WTC11 (cell line): ENCODE data around the gene ZNF609. TPM values are rescaled to one million over a fixed set of nuclear protein-coding genes. Genes with fewer than 3 reads are reported as not detected.

Experiments used
- ATAC-seq: fragments of 200-7000 bp; cut with Tn5 transposase; 2 replicates; pipeline ENCODE4 v1.10.0; 2021; ENCODE audit warnings: mild to moderate bottlenecking, moderate library complexity
- CTCF ChIA-PET: fragments of 300-600 bp; sonication (Branson Sonifier 250); formaldehyde crosslinking; loops from one replicate; lab custom pipeline; 2021; ENCODE audit warnings: antibody characterized with exemption; lab: Charles Lee
- POLR2A ChIA-PET: fragments of 350-600 bp; sonication (Branson Sonifier 250); formaldehyde crosslinking; loops from one replicate; lab custom pipeline; 2021; ENCODE audit warnings: antibody characterized with exemption; lab: Charles Lee
- DNase-seq: peaks from one replicate; pipeline ENCODE4 v3.0.0; 2021; ENCODE audit warnings: low spot score
- H3K27ac Mint-ChIP-seq: 2 replicates; pipeline ENCODE4 v1.8.0; 2021; ENCODE audit warnings: mixed read lengths
- H3K27me3 Mint-ChIP-seq: 2 replicates; pipeline ENCODE4 v1.8.0; 2021; ENCODE audit warnings: low read depth, mild to moderate bottlenecking, moderate library complexity, mixed read lengths
- H3K36me3 Mint-ChIP-seq: 2 replicates; pipeline ENCODE4 v1.8.0; 2021; ENCODE audit warnings: mixed read lengths
- H3K4me1 Mint-ChIP-seq: 2 replicates; pipeline ENCODE4 v1.8.0; 2022; ENCODE audit warnings: mixed read lengths
- H3K4me3 Mint-ChIP-seq: 2 replicates; pipeline ENCODE4 v1.8.0; 2021; ENCODE audit warnings: mild to moderate bottlenecking, moderate library complexity, mixed read lengths
- H3K9me3 Mint-ChIP-seq: 2 replicates; pipeline ENCODE4 v1.8.0; 2021; ENCODE audit warnings: mixed read lengths
- EMX1 ChIP-seq: fragments of 250-450 bp; sonication (Bioruptor Pico); IDR thresholded peaks from 2 replicates; pipeline ENCODE4 v1.8.0; 2021; ENCODE audit warnings: mild to moderate bottlenecking
- IRF2 ChIP-seq: sonication (generic); formaldehyde crosslinking; IDR thresholded peaks from 2 replicates; pipeline ENCODE4 v1.8.0; 2022; ENCODE audit warnings: low read depth, missing genetic modification reagents, borderline replicate concordance
- MAX ChIP-seq: sonication (generic); formaldehyde crosslinking; IDR thresholded peaks from 2 replicates; pipeline ENCODE4 v1.8.0; 2022; ENCODE audit warnings: mild to moderate bottlenecking, missing genetic modification reagents
- NFATC4 ChIP-seq: fragments of 250-450 bp; sonication (Bioruptor Pico); IDR thresholded peaks from 2 replicates; pipeline ENCODE4 v1.9.0; 2021; ENCODE audit warnings: mild to moderate bottlenecking
- NR1H2 ChIP-seq: sonication (generic); formaldehyde crosslinking; IDR thresholded peaks from 2 replicates; pipeline ENCODE4 v1.9.0; 2021; ENCODE audit warnings: mild to moderate bottlenecking, moderate library complexity, missing genetic modification reagents
- ZNF263 ChIP-seq: sonication (generic); formaldehyde crosslinking; IDR thresholded peaks from 2 replicates; pipeline ENCODE4 v1.8.1; 2022; ENCODE audit warnings: low read depth, mild to moderate bottlenecking, moderate library complexity, missing genetic modification reagents
- total RNA-seq: library from RNA; stranded (reverse); gene quantifications from 3 replicates; pipeline ENCODE4 v1.2.3, GENCODE V29; 2021
- TF ChIP-seq, protein P1 (sequence below): sonication (generic); formaldehyde crosslinking; IDR thresholded peaks from 2 replicates; pipeline ENCODE4 v1.8.1; 2022; ENCODE audit warnings: missing genetic modification reagents, borderline replicate concordance
- TF ChIP-seq, protein P2 (sequence below): sonication (generic); formaldehyde crosslinking; IDR thresholded peaks from 2 replicates; pipeline ENCODE4 v1.8.1; 2023; ENCODE audit warnings: mild to moderate bottlenecking, moderate library complexity, missing genetic modification reagents
- TF ChIP-seq, protein P3 (sequence below): sonication (generic); formaldehyde crosslinking; IDR thresholded peaks from 2 replicates; pipeline ENCODE4 v1.8.0; 2022; ENCODE audit warnings: missing genetic modification reagents
- TF ChIP-seq, protein P4 (sequence below): sonication (generic); formaldehyde crosslinking; IDR thresholded peaks from 2 replicates; pipeline ENCODE4 v1.8.1; 2023; ENCODE audit warnings: mild to moderate bottlenecking, missing genetic modification reagents
- TF ChIP-seq, protein P5 (sequence below): sonication (generic); formaldehyde crosslinking; IDR thresholded peaks from 2 replicates; pipeline ENCODE4 v1.8.1; 2023; ENCODE audit warnings: mild to moderate bottlenecking, missing genetic modification reagents, borderline replicate concordance

ZNF609 gene
- total RNA-seq, 1 experiment from 2014 or later: 47.4 TPM

GRCh38 chr15:64705006-64705405, 244.6 kb downstream of the ZNF609 start:
- TF ChIP-seq NR1H2 (CRISPR knock-in tag): no peak
- POLR2A ChIA-PET: interaction anchor here (0.8 to 2.3 kb wide), 3 partner anchors 16 to 103 kb away, joined by 3 to 5 read pairs (median 5); no protein-coding TSS in a partner anchor
- ATAC-seq (no peak), DNase-seq (no peak)
- Mint-ChIP-seq H3K9me3 (no peaks in the 10 kb centered on the region), H3K27me3 (no peaks in the 10 kb centered on the region), H3K36me3 (peaks cover 40% of the 10 kb centered on the region), H3K4me3 (no peak overlapping the region), H3K27ac (peak overlapping the region; percentile 92), H3K4me1 (peaks cover 27% of the 10 kb centered on the region)
- CTCF ChIA-PET: interaction anchor here (1.0 to 1.1 kb wide), 2 partner anchors 105 to 130 kb away, joined by 3 to 5 read pairs; no protein-coding TSS in a partner anchor

- POLR2A ChIA-PET: interaction anchor here (0.6 to 2.3 kb wide), 2 partner anchors 21 to 348 kb away, joined by 4 to 5 read pairs; no protein-coding TSS in a partner anchor
- peaks cover 17% of the 10 kb centered on the region for H3K4me1 Mint-ChIP-seq
- H3K4me3 Mint-ChIP-seq: no peak overlapping the region
- H3K9me3 Mint-ChIP-seq: no peaks in the 10 kb centered on the region
- CTCF ChIA-PET: interaction anchor here (1.0 kb wide), 1 partner anchor 19 kb away, joined by 3 read pairs; no protein-coding TSS in a partner anchor
- no peak for ATAC-seq
- H3K27me3 Mint-ChIP-seq: no peaks in the 10 kb centered on the region
- peaks cover 41% of the 10 kb centered on the region for H3K36me3 Mint-ChIP-seq
- peak overlapping the region; percentile 69 for H3K27ac Mint-ChIP-seq
- DNase-seq: no peak
- TF ChIP-seq, protein P1, sequence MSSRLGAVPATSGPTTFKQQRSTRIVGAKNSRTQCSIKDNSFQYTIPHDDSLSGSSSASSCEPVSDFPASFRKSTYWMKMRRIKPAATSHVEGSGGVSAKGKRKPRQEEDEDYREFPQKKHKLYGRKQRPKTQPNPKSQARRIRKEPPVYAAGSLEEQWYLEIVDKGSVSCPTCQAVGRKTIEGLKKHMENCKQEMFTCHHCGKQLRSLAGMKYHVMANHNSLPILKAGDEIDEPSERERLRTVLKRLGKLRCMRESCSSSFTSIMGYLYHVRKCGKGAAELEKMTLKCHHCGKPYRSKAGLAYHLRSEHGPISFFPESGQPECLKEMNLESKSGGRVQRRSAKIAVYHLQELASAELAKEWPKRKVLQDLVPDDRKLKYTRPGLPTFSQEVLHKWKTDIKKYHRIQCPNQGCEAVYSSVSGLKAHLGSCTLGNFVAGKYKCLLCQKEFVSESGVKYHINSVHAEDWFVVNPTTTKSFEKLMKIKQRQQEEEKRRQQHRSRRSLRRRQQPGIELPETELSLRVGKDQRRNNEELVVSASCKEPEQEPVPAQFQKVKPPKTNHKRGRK (CRISPR knock-in tag): no peak
- TF ChIP-seq NFATC4 (CRISPR knock-in tag): 0 out of 2 replicates have a peak, but pooled peaks have one; percentile 16
- TF ChIP-seq, all 79 proteins: peak for 1
Observed at GRCh38 chr15:64706011-64706911, 245.9 kb downstream of the ZNF609 start.

DNA sequence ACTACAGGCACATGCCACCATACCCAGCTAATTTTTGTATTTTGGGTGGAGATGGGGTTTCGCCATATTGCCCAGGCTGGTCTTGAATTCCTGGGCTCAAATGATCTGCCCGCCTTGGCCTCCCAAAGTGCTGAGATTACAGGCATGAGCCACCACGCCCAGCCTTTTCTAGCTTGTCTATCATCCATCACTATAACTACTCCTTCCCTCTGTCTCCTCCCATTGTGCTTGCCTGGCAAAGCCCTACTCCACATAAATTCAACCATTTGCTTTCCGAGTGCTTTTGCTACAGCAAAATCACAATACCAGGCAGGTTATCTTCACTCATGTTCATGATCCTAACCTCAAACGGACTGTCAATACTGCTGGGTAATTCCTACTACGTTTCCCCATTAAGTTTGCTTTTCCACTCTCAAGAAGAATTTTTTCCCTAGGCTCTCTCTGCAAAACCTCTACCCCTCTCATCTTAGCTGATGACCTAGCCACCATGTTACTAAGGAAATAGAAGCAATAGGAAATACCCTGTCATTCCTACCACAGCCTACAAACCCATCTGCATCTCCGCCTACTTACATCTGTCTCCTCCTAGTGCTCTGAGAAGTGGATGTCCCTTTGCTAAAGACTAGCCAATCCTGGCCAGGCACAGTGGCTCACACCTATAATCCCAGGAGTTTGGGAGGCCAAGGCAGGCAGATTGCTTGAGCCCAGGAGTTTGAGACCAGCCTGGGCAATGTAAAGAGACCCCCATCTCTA, 250.5 kb downstream of the ZNF609 start:
- ATAC-seq (no peak), DNase-seq (no peak)
- CTCF ChIA-PET: interaction anchor here (0.5 to 2.0 kb wide), 3 partner anchors 10 to 21 kb away, joined by 3 to 7 read pairs (median 4); no protein-coding TSS in a partner anchor
- Mint-ChIP-seq H3K27ac (peak overlapping the region; percentile 77), H3K9me3 (no peaks in the 10 kb centered on the region), H3K4me1 (0 out of 2 replicates have a peak, but pooled peaks cover 3% of the 10 kb centered on the region), H3K4me3 (no peak overlapping the region), H3K36me3 (peaks cover 63% of the 10 kb centered on the region), H3K27me3 (no peaks in the 10 kb centered on the region)
- POLR2A ChIA-PET: no interaction called here
- TF ChIP-seq, protein P2, sequence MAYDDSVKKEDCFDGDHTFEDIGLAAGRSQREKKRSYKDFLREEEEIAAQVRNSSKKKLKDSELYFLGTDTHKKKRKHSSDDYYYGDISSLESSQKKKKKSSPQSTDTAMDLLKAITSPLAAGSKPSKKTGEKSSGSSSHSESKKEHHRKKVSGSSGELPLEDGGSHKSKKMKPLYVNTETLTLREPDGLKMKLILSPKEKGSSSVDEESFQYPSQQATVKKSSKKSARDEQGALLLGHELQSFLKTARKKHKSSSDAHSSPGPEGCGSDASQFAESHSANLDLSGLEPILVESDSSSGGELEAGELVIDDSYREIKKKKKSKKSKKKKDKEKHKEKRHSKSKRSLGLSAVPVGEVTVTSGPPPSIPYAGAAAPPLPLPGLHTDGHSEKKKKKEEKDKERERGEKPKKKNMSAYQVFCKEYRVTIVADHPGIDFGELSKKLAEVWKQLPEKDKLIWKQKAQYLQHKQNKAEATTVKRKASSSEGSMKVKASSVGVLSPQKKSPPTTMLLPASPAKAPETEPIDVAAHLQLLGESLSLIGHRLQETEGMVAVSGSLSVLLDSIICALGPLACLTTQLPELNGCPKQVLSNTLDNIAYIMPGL (CRISPR knock-in tag): no peak
- TF ChIP-seq, protein P1 (CRISPR knock-in tag): no peak
- TF ChIP-seq NFATC4 (CRISPR knock-in tag) (no peak), EMX1 (CRISPR knock-in tag) (no peak), ZNF263 (CRISPR knock-in tag) (no peak), MAX (CRISPR knock-in tag) (no peak), IRF2 (CRISPR knock-in tag) (no peak)
- TF ChIP-seq, protein P3, sequence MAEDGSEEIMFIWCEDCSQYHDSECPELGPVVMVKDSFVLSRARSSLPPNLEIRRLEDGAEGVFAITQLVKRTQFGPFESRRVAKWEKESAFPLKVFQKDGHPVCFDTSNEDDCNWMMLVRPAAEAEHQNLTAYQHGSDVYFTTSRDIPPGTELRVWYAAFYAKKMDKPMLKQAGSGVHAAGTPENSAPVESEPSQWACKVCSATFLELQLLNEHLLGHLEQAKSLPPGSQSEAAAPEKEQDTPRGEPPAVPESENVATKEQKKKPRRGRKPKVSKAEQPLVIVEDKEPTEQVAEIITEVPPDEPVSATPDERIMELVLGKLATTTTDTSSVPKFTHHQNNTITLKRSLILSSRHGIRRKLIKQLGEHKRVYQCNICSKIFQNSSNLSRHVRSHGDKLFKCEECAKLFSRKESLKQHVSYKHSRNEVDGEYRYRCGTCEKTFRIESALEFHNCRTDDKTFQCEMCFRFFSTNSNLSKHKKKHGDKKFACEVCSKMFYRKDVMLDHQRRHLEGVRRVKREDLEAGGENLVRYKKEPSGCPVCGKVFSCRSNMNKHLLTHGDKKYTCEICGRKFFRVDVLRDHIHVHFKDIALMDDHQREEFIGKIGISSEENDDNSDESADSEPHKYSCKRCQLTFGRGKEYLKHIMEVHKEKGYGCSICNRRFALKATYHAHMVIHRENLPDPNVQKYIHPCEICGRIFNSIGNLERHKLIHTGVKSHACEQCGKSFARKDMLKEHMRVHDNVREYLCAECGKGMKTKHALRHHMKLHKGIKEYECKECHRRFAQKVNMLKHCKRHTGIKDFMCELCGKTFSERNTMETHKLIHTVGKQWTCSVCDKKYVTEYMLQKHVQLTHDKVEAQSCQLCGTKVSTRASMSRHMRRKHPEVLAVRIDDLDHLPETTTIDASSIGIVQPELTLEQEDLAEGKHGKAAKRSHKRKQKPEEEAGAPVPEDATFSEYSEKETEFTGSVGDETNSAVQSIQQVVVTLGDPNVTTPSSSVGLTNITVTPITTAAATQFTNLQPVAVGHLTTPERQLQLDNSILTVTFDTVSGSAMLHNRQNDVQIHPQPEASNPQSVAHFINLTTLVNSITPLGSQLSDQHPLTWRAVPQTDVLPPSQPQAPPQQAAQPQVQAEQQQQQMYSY: no peak
- TF ChIP-seq, protein P4, sequence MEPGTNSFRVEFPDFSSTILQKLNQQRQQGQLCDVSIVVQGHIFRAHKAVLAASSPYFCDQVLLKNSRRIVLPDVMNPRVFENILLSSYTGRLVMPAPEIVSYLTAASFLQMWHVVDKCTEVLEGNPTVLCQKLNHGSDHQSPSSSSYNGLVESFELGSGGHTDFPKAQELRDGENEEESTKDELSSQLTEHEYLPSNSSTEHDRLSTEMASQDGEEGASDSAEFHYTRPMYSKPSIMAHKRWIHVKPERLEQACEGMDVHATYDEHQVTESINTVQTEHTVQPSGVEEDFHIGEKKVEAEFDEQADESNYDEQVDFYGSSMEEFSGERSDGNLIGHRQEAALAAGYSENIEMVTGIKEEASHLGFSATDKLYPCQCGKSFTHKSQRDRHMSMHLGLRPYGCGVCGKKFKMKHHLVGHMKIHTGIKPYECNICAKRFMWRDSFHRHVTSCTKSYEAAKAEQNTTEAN (CRISPR knock-in tag): no peak
- TF ChIP-seq, protein P5, sequence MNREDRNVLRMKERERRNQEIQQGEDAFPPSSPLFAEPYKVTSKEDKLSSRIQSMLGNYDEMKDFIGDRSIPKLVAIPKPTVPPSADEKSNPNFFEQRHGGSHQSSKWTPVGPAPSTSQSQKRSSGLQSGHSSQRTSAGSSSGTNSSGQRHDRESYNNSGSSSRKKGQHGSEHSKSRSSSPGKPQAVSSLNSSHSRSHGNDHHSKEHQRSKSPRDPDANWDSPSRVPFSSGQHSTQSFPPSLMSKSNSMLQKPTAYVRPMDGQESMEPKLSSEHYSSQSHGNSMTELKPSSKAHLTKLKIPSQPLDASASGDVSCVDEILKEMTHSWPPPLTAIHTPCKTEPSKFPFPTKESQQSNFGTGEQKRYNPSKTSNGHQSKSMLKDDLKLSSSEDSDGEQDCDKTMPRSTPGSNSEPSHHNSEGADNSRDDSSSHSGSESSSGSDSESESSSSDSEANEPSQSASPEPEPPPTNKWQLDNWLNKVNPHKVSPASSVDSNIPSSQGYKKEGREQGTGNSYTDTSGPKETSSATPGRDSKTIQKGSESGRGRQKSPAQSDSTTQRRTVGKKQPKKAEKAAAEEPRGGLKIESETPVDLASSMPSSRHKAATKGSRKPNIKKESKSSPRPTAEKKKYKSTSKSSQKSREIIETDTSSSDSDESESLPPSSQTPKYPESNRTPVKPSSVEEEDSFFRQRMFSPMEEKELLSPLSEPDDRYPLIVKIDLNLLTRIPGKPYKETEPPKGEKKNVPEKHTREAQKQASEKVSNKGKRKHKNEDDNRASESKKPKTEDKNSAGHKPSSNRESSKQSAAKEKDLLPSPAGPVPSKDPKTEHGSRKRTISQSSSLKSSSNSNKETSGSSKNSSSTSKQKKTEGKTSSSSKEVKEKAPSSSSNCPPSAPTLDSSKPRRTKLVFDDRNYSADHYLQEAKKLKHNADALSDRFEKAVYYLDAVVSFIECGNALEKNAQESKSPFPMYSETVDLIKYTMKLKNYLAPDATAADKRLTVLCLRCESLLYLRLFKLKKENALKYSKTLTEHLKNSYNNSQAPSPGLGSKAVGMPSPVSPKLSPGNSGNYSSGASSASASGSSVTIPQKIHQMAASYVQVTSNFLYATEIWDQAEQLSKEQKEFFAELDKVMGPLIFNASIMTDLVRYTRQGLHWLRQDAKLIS (CRISPR knock-in tag): no peak
